ENCODE results near the gene LRRIQ3. TPM values are rescaled to one million over a fixed set of nuclear protein-coding genes. Genes with fewer than 3 reads are reported as not detected.
"Not testable (repeated sequence)": the region's sequence is repeated elsewhere in the genome, so short reads cannot be mapped to it uniquely, and the experiment has no call there.

LRRIQ3 gene
- 1.5 and 3.2 TPM in 2 replicates for total RNA-seq (2014; rRNA removed; shearing (Covaris generic))

- peak; percentile 95 for DNase-seq (ENCODE audit: low spot score)
Observed at GRCh38 chr1:74197657-74198552, at the start of gene LRRIQ3, which contains the start of gene FPGT. TSS of gene LRRIQ3 (minus strand) at chr1:74198176. CDS start at chr1:74183684, 14,492 bp downstream. TSS of gene FPGT (plus strand) at chr1:74198242. CDS start at chr1:74198279, 37 bp downstream.

GRCh38 chr1:74246315-74246714, 48.3 kb upstream of the LRRIQ3 start:
- DNase-seq (ENCODE audit: low spot score): peak; percentile 31

- no peak for DNase-seq (ENCODE audit: low spot score)
Observed at GRCh38 chr1:74245168-74245772, 47.3 kb upstream of the LRRIQ3 start.

- DNase-seq (ENCODE audit: low spot score): no peak
Observed at GRCh38 chr1:74237787-74238186, 39.8 kb upstream of the LRRIQ3 start.

- no peak for DNase-seq (ENCODE audit: low spot score)
Observed at GRCh38 chr1:74237035-74237434, 39.1 kb upstream of the LRRIQ3 start.

GRCh38 chr1:74236440-74236839, 38.5 kb upstream of the LRRIQ3 start:
- no peak for DNase-seq (ENCODE audit: low spot score)

- DNase-seq (ENCODE audit: low spot score): no peak
Observed at GRCh38 chr1:74235153-74235552, 37.2 kb upstream of the LRRIQ3 start, which contains the start of gene TNNI3K. TSS of gene TNNI3K (plus strand) at chr1:74235387. CDS start at chr1:74235452, 65 bp downstream.

GRCh38 chr1:74223453-74223852, 25.5 kb upstream of the LRRIQ3 start:
- DNase-seq (ENCODE audit: low spot score): no peak

- DNase-seq (ENCODE audit: low spot score): peak; percentile 16
Observed at GRCh38 chr1:74222701-74223100, 24.7 kb upstream of the LRRIQ3 start.

- no peak for DNase-seq (ENCODE audit: low spot score)
Observed at GRCh38 chr1:74215229-74215628, 17.3 kb upstream of the LRRIQ3 start.

- DNase-seq (ENCODE audit: low spot score): no peak
Observed at GRCh38 chr1:74205266-74205665, 7.3 kb upstream of the LRRIQ3 start.

- no peak for DNase-seq (ENCODE audit: low spot score)
Observed at GRCh38 chr1:74199504-74199903, 1.5 kb upstream of the LRRIQ3 start.

GRCh38 chr1:74197255-74197654, 721 bp downstream of the LRRIQ3 start:
- no peak for DNase-seq (ENCODE audit: low spot score)

- DNase-seq (ENCODE audit: low spot score): no peak
Observed at GRCh38 chr1:74195339-74195738, 2.6 kb downstream of the LRRIQ3 start.

GRCh38 chr1:74193908-74194307, 4.1 kb downstream of the LRRIQ3 start:
- DNase-seq (ENCODE audit: low spot score): peak; percentile 16

- no peak for DNase-seq (ENCODE audit: low spot score)
Observed at GRCh38 chr1:74180490-74180889, 17.5 kb downstream of the LRRIQ3 start.

GRCh38 chr1:74174423-74174822, 23.6 kb downstream of the LRRIQ3 start:
- not testable (repeated sequence) for DNase-seq (ENCODE audit: low spot score)

GRCh38 chr1:74162333-74162732, 35.6 kb downstream of the LRRIQ3 start:
- DNase-seq (ENCODE audit: low spot score): no peak

- DNase-seq (ENCODE audit: low spot score): no peak
Observed at GRCh38 chr1:74161497-74161896, 36.5 kb downstream of the LRRIQ3 start.

GRCh38 chr1:74160046-74160445, 37.9 kb downstream of the LRRIQ3 start:
- no peak for DNase-seq (ENCODE audit: low spot score)

GRCh38 chr1:74145086-74145485, 52.9 kb downstream of the LRRIQ3 start:
- no peak for DNase-seq (ENCODE audit: low spot score)

- not testable (repeated sequence) for DNase-seq (ENCODE audit: low spot score)
Observed at GRCh38 chr1:74117370-74117769, 80.6 kb downstream of the LRRIQ3 start.

- no peak for DNase-seq (ENCODE audit: low spot score)
Observed at GRCh38 chr1:74113333-74113732, 84.6 kb downstream of the LRRIQ3 start.
